ENCODE data around the gene IWS1.
A peak's percentile ranks its signal among the peaks of the same experiment; 100 is the strongest.

Gene IWS1

GRCh38 chr2:127490283-127490682 lies 36.0 kb downstream of the IWS1 start:
- no peak for DNase-seq (ENCODE audit: low spot score)

- DNase-seq (ENCODE audit: low spot score) = no peak
Observed at GRCh38 chr2:127486247-127487058, 39.8 kb downstream of the IWS1 start.

GRCh38 chr2:127485694-127486071 lies 40.6 kb downstream of the IWS1 start:
- DNase-seq (ENCODE audit: low spot score) = no peak

GRCh38 chr2:127485051-127485693 lies 41.1 kb downstream of the IWS1 start:
- no peak for DNase-seq (ENCODE audit: low spot score)

- no peak for DNase-seq (ENCODE audit: low spot score)
Observed at GRCh38 chr2:127482031-127482430, 44.3 kb downstream of the IWS1 start.

- no peak for DNase-seq (ENCODE audit: low spot score)
Observed at GRCh38 chr2:127479866-127480743, 46.2 kb downstream of the IWS1 start.

GRCh38 chr2:127479219-127479825 lies 47.0 kb downstream of the IWS1 start:
- DNase-seq (ENCODE audit: low spot score) = peak; percentile 43

GRCh38 chr2:127475788-127476187 lies 50.5 kb downstream of the IWS1 start:
- DNase-seq (ENCODE audit: low spot score) = no peak

GRCh38 chr2:127472268-127472667 lies 54.0 kb downstream of the IWS1 start:
- no peak for DNase-seq (ENCODE audit: low spot score)

GRCh38 chr2:127471286-127471988 lies 54.9 kb downstream of the IWS1 start:
- DNase-seq (ENCODE audit: low spot score) = no peak

- no peak for DNase-seq (ENCODE audit: low spot score)
Observed at GRCh38 chr2:127469974-127470373, 56.3 kb downstream of the IWS1 start.

- no peak for DNase-seq (ENCODE audit: low spot score)
Observed at GRCh38 chr2:127469051-127469450, 57.2 kb downstream of the IWS1 start.

GRCh38 chr2:127465258-127465657 lies 61.0 kb downstream of the IWS1 start:
- DNase-seq (ENCODE audit: low spot score) = no peak

- DNase-seq (ENCODE audit: low spot score) = no peak
Observed at GRCh38 chr2:127464470-127465257, 61.6 kb downstream of the IWS1 start.

GRCh38 chr2:127463155-127463991 lies 62.9 kb downstream of the IWS1 start:
- no peak for DNase-seq (ENCODE audit: low spot score)

GRCh38 chr2:127462461-127462860 lies 63.8 kb downstream of the IWS1 start:
- no peak for DNase-seq (ENCODE audit: low spot score)

GRCh38 chr2:127456960-127457359 lies 69.3 kb downstream of the IWS1 start:
- DNase-seq (ENCODE audit: low spot score) = no peak

GRCh38 chr2:127455566-127456493 lies 70.5 kb downstream of the IWS1 start:
- no peak for DNase-seq (ENCODE audit: low spot score)

Data from D341Med (cell line).